ENCODE measurements around the gene FCHSD1. TPM values are rescaled to one million over a fixed set of nuclear protein-coding genes. Genes with fewer than 3 reads are reported as not detected.

Gene FCHSD1
- total and polyA plus RNA-seq, 2 of the 4 experiments (the other 2 are of a cell fraction) = 33.2 to 62.1 TPM

- no peak for TF ChIP-seq CHD1 (IDR thresholded peaks at IDR 0.05; ENCODE audit: low read depth, low read length)
Observed at GRCh38 chr5:141664733-141665461, 13.7 kb upstream of the FCHSD1 start (continued).

GRCh38 chr5:141663506-141663905 is 12.3 kb upstream of the FCHSD1 start:
- POLR2A ChIA-PET (ENCODE audit: unreplicated experiment) = no interaction called here
- no peak overlapping the region for H4K8ac ChIP-seq (ENCODE audit: low read depth in 2 of 2, low read length in 2 of 2)
- no peak overlapping the region for H2BK120ac ChIP-seq (ENCODE audit: low read depth, low read length)
- dilution Hi-C loops (cut with HindIII; ENCODE audit: low sequenced_read_pairs, unreplicated experiment) (no loop called here), intact Hi-C loops (cut with micrococcal nuclease) (no loop called here), in situ Hi-C loops (cut with MboI; ENCODE audit: low sequenced_read_pairs) (no loop called here)
- 80% methylated on average over 1 of the region's 8 CpGs; no CpG with 5 or more reads in 1 of the 2 experiments for WGBS, 2 experiments (ENCODE audit: extremely low coverage in 2 of 2, insufficient read length in 1 of 2)
- H3K27ac ChIP-seq (ENCODE audit: insufficient read depth, low read length) = no peak overlapping the region
- H3K18ac ChIP-seq (ENCODE audit: low read depth, low read length) = no peak overlapping the region
- H4K5ac ChIP-seq (ENCODE audit: low read depth, low read length) = no peak overlapping the region
- no peak overlapping the region for H3K23ac ChIP-seq (ENCODE audit: low read depth, low read length)
- ATAC-seq (ENCODE audit: low read depth) (no peak), DNase-seq (no peak)
- no peak overlapping the region for H2BK15ac ChIP-seq (ENCODE audit: low read depth, low read length)
- H3K56ac ChIP-seq (ENCODE audit: extremely low read depth, insufficient read depth, low read length) = no peak overlapping the region
- H3K79me1 ChIP-seq (ENCODE audit: low read depth in 1 of 2, low read length in 2 of 2) = no peaks in the 10 kb centered on the region
- no peak overlapping the region for H2BK20ac ChIP-seq (ENCODE audit: low read depth, low read length)
- H3K9ac ChIP-seq (ENCODE audit: low read depth, low read length) = no peak overlapping the region
- BruUV-seq (replicated peaks) = no TSS peak
- no peak overlapping the region for H2AK9ac ChIP-seq (replicated peaks; ENCODE audit: low read depth, low read length, poor library complexity)
- H4K20me1 ChIP-seq (ENCODE audit: insufficient read depth, low read length) = no peaks in the 10 kb centered on the region
- no peak overlapping the region for H3K14ac ChIP-seq (replicated peaks; ENCODE audit: low read depth, low read length)
- no peak overlapping the region for H2AK5ac ChIP-seq (ENCODE audit: low read depth, low read length)
- H3K4me2 ChIP-seq (ENCODE audit: low read depth, low read length) = no peak overlapping the region
- H3K4ac ChIP-seq (ENCODE audit: low read depth, low read length) = no peak overlapping the region
- no peaks in the 10 kb centered on the region for H3K4me1 ChIP-seq (ENCODE audit: control insufficient read depth, insufficient read depth, low read length)
- no peak overlapping the region for H2AFZ ChIP-seq (replicated peaks; ENCODE audit: low read length, poor library complexity)
- no peaks in the 10 kb centered on the region for H3K27me3 ChIP-seq (ENCODE audit: control insufficient read depth, insufficient read depth, low read length)
- H3K4me3 ChIP-seq (ENCODE audit: insufficient read depth, low read depth, low read length) = no peak overlapping the region
- H4K91ac ChIP-seq (ENCODE audit: insufficient read depth, low read depth, low read length) = no peak overlapping the region
- peaks cover 17% of the 10 kb centered on the region for H3K36me3 ChIP-seq (ENCODE audit: control insufficient read depth, insufficient read depth, low read length)
- CTCF ChIA-PET = interaction anchor here (1.2 kb wide), 1 partner anchor 306 kb away, joined by 3 read pairs; the partner anchor contains the start of gene RNF14
- no peak overlapping the region for H2BK5ac ChIP-seq (ENCODE audit: low read depth, low read length, poor library complexity, severe bottlenecking)
- no peaks in the 10 kb centered on the region for H3K9me3 ChIP-seq (ENCODE audit: control insufficient read depth, insufficient read depth, low read length)
- H3K9me1 ChIP-seq (ENCODE audit: insufficient read depth, low read length) = no peaks in the 10 kb centered on the region
- no peak for TF ChIP-seq MAFK (IDR thresholded peaks at IDR 0.05; ENCODE audit: low read depth, low read length)
- no peak for TF ChIP-seq CHD1 (IDR thresholded peaks at IDR 0.05; ENCODE audit: low read depth, low read length)
- no peak for TF ChIP-seq BHLHE40 (IDR thresholded peaks at IDR 0.05; ENCODE audit: low read depth, low read length)
- TF ChIP-seq MXI1 (IDR thresholded peaks at IDR 0.05; ENCODE audit: borderline replicate concordance, low read depth, low read length) = no peak
- TF ChIP-seq POLR2A (IDR thresholded peaks at IDR 0.05; ENCODE audit: low read depth, low read length) = no peak
- no peak for TF ChIP-seq RFX5 (IDR thresholded peaks at IDR 0.05; ENCODE audit: low read depth, low read length)
- TF ChIP-seq, protein P1, sequence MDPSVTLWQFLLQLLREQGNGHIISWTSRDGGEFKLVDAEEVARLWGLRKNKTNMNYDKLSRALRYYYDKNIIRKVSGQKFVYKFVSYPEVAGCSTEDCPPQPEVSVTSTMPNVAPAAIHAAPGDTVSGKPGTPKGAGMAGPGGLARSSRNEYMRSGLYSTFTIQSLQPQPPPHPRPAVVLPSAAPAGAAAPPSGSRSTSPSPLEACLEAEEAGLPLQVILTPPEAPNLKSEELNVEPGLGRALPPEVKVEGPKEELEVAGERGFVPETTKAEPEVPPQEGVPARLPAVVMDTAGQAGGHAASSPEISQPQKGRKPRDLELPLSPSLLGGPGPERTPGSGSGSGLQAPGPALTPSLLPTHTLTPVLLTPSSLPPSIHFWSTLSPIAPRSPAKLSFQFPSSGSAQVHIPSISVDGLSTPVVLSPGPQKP (IDR thresholded peaks at IDR 0.05; ENCODE audit: borderline replicate concordance, low read depth, low read length) = no peak
- no peak for TF ChIP-seq CEBPB (IDR thresholded peaks at IDR 0.05; ENCODE audit: low read depth, low read length)
- TF ChIP-seq, protein P2, sequence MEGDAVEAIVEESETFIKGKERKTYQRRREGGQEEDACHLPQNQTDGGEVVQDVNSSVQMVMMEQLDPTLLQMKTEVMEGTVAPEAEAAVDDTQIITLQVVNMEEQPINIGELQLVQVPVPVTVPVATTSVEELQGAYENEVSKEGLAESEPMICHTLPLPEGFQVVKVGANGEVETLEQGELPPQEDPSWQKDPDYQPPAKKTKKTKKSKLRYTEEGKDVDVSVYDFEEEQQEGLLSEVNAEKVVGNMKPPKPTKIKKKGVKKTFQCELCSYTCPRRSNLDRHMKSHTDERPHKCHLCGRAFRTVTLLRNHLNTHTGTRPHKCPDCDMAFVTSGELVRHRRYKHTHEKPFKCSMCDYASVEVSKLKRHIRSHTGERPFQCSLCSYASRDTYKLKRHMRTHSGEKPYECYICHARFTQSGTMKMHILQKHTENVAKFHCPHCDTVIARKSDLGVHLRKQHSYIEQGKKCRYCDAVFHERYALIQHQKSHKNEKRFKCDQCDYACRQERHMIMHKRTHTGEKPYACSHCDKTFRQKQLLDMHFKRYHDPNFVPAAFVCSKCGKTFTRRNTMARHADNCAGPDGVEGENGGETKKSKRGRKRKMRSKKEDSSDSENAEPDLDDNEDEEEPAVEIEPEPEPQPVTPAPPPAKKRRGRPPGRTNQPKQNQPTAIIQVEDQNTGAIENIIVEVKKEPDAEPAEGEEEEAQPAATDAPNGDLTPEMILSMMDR (conservative IDR thresholded peaks at IDR 0.05; ENCODE audit: low read depth, low read length) = no peak
- TF ChIP-seq MAZ (IDR thresholded peaks at IDR 0.05; ENCODE audit: borderline replicate concordance, low read depth, low read length) = no peak
- TF ChIP-seq, protein P3, sequence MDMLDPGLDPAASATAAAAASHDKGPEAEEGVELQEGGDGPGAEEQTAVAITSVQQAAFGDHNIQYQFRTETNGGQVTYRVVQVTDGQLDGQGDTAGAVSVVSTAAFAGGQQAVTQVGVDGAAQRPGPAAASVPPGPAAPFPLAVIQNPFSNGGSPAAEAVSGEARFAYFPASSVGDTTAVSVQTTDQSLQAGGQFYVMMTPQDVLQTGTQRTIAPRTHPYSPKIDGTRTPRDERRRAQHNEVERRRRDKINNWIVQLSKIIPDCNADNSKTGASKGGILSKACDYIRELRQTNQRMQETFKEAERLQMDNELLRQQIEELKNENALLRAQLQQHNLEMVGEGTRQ (IDR thresholded peaks at IDR 0.05; ENCODE audit: low read depth, low read length) = no peak
- TF ChIP-seq SMC3 (IDR thresholded peaks at IDR 0.05; ENCODE audit: low read depth, low read length) = no peak
- TF ChIP-seq FOS (IDR thresholded peaks at IDR 0.05; ENCODE audit: low read depth, low read length) = no peak

All from IMR-90 (cell line).